ENCODE results near the gene CNNM2.

Gene CNNM2

GRCh38 chr10:103021150-103021899, 103.2 kb downstream of the CNNM2 start:
- Histone ChIP-seq H3K27ac (ENCODE audit: extremely low read depth, low read depth, low read length) (no peak overlapping the region), H3K36me3 (ENCODE audit: control insufficient read depth in 2 of 2, insufficient read depth in 1 of 2, low read length in 2 of 2) (no peaks in the 10 kb centered on the region), H3K4me1 (ENCODE audit: control insufficient read depth, insufficient read depth, low read length) (peaks cover 7% of the 10 kb centered on the region; the same call in 1 of the 2 replicates), H3K4me3 (ENCODE audit: low read depth, low read length) (no peak overlapping the region), H3K9me3 (ENCODE audit: control insufficient read depth, insufficient read depth, low read depth, low read length) (no peaks in the 10 kb centered on the region)
- TF ChIP-seq PRDM6 (tag by site-specific recombination; IDR thresholded peaks at IDR 0.05) = no peak
- TF ChIP-seq ZNF704 (tag by site-specific recombination; IDR thresholded peaks at IDR 0.05) = no peak
- no peak for TF ChIP-seq ZNF621 (tag by site-specific recombination; IDR thresholded peaks at IDR 0.05)
- no peak for TF ChIP-seq ZNF473 (tag by site-specific recombination; IDR thresholded peaks at IDR 0.05)
- no peak for TF ChIP-seq MEIS1 (CRISPR knock-in tag; IDR thresholded peaks at IDR 0.05; ENCODE audit: borderline replicate concordance)
- no peak for TF ChIP-seq ZNF548 (tag by site-specific recombination; IDR thresholded peaks at IDR 0.05)
- no peak for TF ChIP-seq ZNF341 (tag by site-specific recombination; IDR thresholded peaks at IDR 0.05; ENCODE audit: low read depth)
- ChIA-PET POLR2A (no interaction called here), CTCF (interaction anchor here (0.6 kb wide), 2 partner anchors 9 to 389 kb away, joined by 3 read pairs; no protein-coding TSS in a partner anchor)

GRCh38 chr10:103021900-103022293, 103.8 kb downstream of the CNNM2 start:
- H3K4me1 ChIP-seq (ENCODE audit: control insufficient read depth, insufficient read depth, low read length) = 0 out of 2 replicates have a peak, but pooled peaks cover 4% of the 10 kb centered on the region
- no peak overlapping the region for H3K27ac ChIP-seq (ENCODE audit: extremely low read depth, low read depth, low read length)
- no peak overlapping the region for H3K4me3 ChIP-seq (ENCODE audit: low read depth, low read length)
- H3K36me3 ChIP-seq (ENCODE audit: control insufficient read depth in 2 of 2, insufficient read depth in 1 of 2, low read length in 2 of 2) = no peaks in the 10 kb centered on the region
- ChIA-PET CTCF (interaction anchor here (0.6 kb wide), 2 partner anchors 9 to 389 kb away, joined by 3 read pairs; no protein-coding TSS in a partner anchor), POLR2A (no interaction called here)
- TF ChIP-seq ZNF362 (tag by site-specific recombination; IDR thresholded peaks at IDR 0.05) (no peak), ZBTB21 (tag by site-specific recombination; IDR thresholded peaks at IDR 0.05) (0 out of 2 replicates have a peak, but pooled peaks have one; percentile 13), ZNF777 (tag by site-specific recombination; IDR thresholded peaks at IDR 0.05; ENCODE audit: borderline replicate concordance) (no peak), MYNN (tag by site-specific recombination; IDR thresholded peaks at IDR 0.05; ENCODE audit: borderline replicate concordance) (no peak), ZNF654 (tag by site-specific recombination; IDR thresholded peaks at IDR 0.05; ENCODE audit: low read depth) (no peak), ZNF394 (tag by site-specific recombination; IDR thresholded peaks at IDR 0.05; ENCODE audit: borderline replicate concordance) (no peak)
- no peaks in the 10 kb centered on the region for H3K9me3 ChIP-seq (ENCODE audit: control insufficient read depth, insufficient read depth, low read depth, low read length)

GRCh38 chr10:103025696-103026095, 107.6 kb downstream of the CNNM2 start:
- POLR2A ChIA-PET = no interaction called here
- Histone ChIP-seq H3K9me3 (ENCODE audit: control insufficient read depth, insufficient read depth, low read depth, low read length) (no peaks in the 10 kb centered on the region), H3K4me1 (ENCODE audit: control insufficient read depth, insufficient read depth, low read length) (0 out of 2 replicates have a peak, but pooled peaks cover 4% of the 10 kb centered on the region), H3K4me3 (ENCODE audit: low read depth, low read length) (no peak overlapping the region), H3K36me3 (ENCODE audit: control insufficient read depth in 2 of 2, insufficient read depth in 1 of 2, low read length in 2 of 2) (no peaks in the 10 kb centered on the region), H3K27ac (ENCODE audit: extremely low read depth, low read depth, low read length) (no peak overlapping the region)
- TF ChIP-seq ZNF707 (tag by site-specific recombination; IDR thresholded peaks at IDR 0.05) = no peak
- no peak for TF ChIP-seq SP2 (tag by site-specific recombination; IDR thresholded peaks at IDR 0.05)
- TF ChIP-seq ZNF184 (tag by site-specific recombination; IDR thresholded peaks at IDR 0.05) = no peak
- no peak for TF ChIP-seq REST (tag by site-specific recombination; IDR thresholded peaks at IDR 0.05)
- TF ChIP-seq ZNF776 (tag by site-specific recombination; IDR thresholded peaks at IDR 0.05; ENCODE audit: borderline replicate concordance) = no peak
- no peak for TF ChIP-seq GLI2 (tag by site-specific recombination; IDR thresholded peaks at IDR 0.05; ENCODE audit: borderline replicate concordance, low read depth)
- CTCF ChIA-PET = interaction anchor here (0.7 kb wide), 1 partner anchor 347 kb away, joined by 5 read pairs; no protein-coding TSS in a partner anchor

Data from HEK293 (cell line).